Right lobe of liver (tissue), 6 donors: ENCODE measurements around the gene IRF8. TPM values are rescaled to one million over a fixed set of nuclear protein-coding genes. Genes with fewer than 3 reads are reported as not detected.

Experiments used
- ATAC-seq, 4 donors: fragments of 200-7000 bp; cut with Tn5 transposase; one replicate each; pipeline ENCODE4 v1.9.1; 2020; ENCODE audit warnings: mild to moderate bottlenecking in 4 of 4, moderate library complexity in 4 of 4
- DNase-seq, 3 donors: peaks; one replicate each; pipeline ENCODE4 v3.0.0-alpha.2; 2020
- H3K27ac ChIP-seq, 3 donors: fragments of 200-600 bp; one replicate each; pipeline ENCODE4 v1.8.0; 2022
- H3K27me3 ChIP-seq, 2 donors: fragments of 200-600 bp; one replicate each; pipeline ENCODE4 v1.8.0; 2022
- H3K36me3 ChIP-seq, 4 donors: fragments of 200-600 bp; sonication (generic) in 1 of 4; one replicate each; pipeline versions ENCODE4 v1.5.1 to v1.8.0; 2017 to 2022; ENCODE audit warnings: control low read depth in 1 of 4
- H3K4me1 ChIP-seq, 4 donors: fragments of 200-600 bp; sonication (generic) in 1 of 4; one replicate each; pipeline versions ENCODE4 v1.5.1 to v1.8.0; 2017 to 2022; ENCODE audit warnings: control low read depth in 1 of 4
- H3K4me3 ChIP-seq, 3 donors: fragments of 200-600 bp; one replicate each; pipeline ENCODE4 v1.8.0; 2022
- H3K9me3 ChIP-seq, 4 donors: fragments of 200-600 bp; sonication (generic) in 1 of 4; one replicate each; pipeline versions ENCODE4 v1.5.1 to v1.8.0; 2017 to 2022; ENCODE audit warnings: control low read depth in 1 of 4
- POLR2A ChIP-seq: fragments of 450-650 bp; IDR thresholded peaks from one replicate; pipeline ENCODE4 v1.6.1; 2017; ENCODE audit warnings: antibody characterized with exemption, mild to moderate bottlenecking
- WGBS: methylation state at CpG from one replicate; pipeline ENCODE4 v1.1.6; 2018; ENCODE audit warnings: low coverage, low lambda C conversion rate; ENCODE audit not compliant: insufficient coverage; ENCODE audit errors: missing lambda C conversion rate; 5-methylcytosine and 5-hydroxymethylcytosine counted together
- intact Hi-C, 2 donors: fragments of 100-400 bp; cut with DNase I; formaldehyde crosslinking; loops; one replicate each; pipeline versions ENCODE4 v1.11.2 to v1.14.1; 2022
- total RNA-seq, 6 experiments: library from RNA; depleted of rRNA in 2 of 6; stranded (reverse); fragments of >200 nt in 2 of 6; fragmentation: NEBNext Ultra II Directional in 3 of 6; extraction: Animal tissue kit (Norgen Biotek cat#: 25700) in 3 of 6; gene quantifications; one replicate each; pipeline versions ENCODE4 v1.1.0 to v1.2.4, GENCODE V29; 2016 to 2023
- TF ChIP-seq, protein P1 (sequence below), 4 donors: fragments of 200-600 bp in 3 of 4; fragments of 450-650 bp in 1 of 4; IDR thresholded peaks; one replicate each; pipeline versions ENCODE4 v1.5.1 to v1.8.0; 2016 to 2022; ENCODE audit warnings: antibody characterized with exemption in 4 of 4, mild to moderate bottlenecking in 2 of 4
- donor health status: DM: no; HTN: yes; CAD: no.
- donor health status: DM: no; HTN: no; CAD: no.
- donor health status: DM: no; HTN: no; CAD: no.
- donor health status: DM: no; HTN: yes; CAD: no.
- donor health status: DM: no; HTN: yes; CAD: no.

Gene IRF8
- total RNA-seq, 6 experiments from 2014 or later = 4.8 to 19.6 (median 14.6) TPM

DNA sequence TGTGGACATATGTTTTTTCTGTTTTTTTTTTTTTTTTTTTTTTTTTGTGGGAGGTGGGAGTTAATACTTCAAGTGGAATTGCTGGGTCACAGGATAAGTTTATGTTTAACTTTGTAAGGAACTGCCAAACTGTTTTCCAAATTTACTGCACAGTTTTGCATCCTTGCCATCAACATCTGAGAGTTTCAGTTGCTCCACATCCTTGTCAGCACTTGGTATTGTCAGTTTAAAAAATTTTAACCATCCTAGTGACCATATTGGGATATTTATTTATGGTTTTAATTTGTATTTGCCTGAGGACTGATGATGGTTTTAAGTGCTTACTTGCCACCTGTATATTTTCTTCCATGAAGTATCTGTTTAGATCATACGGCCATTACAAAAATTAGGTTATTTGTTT, 34.0 kb upstream of the IRF8 start:
- ATAC-seq (no peak), DNase-seq (no peak)
- TF ChIP-seq, protein P1, sequence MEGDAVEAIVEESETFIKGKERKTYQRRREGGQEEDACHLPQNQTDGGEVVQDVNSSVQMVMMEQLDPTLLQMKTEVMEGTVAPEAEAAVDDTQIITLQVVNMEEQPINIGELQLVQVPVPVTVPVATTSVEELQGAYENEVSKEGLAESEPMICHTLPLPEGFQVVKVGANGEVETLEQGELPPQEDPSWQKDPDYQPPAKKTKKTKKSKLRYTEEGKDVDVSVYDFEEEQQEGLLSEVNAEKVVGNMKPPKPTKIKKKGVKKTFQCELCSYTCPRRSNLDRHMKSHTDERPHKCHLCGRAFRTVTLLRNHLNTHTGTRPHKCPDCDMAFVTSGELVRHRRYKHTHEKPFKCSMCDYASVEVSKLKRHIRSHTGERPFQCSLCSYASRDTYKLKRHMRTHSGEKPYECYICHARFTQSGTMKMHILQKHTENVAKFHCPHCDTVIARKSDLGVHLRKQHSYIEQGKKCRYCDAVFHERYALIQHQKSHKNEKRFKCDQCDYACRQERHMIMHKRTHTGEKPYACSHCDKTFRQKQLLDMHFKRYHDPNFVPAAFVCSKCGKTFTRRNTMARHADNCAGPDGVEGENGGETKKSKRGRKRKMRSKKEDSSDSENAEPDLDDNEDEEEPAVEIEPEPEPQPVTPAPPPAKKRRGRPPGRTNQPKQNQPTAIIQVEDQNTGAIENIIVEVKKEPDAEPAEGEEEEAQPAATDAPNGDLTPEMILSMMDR (IDR thresholded peaks at IDR 0.05) = no peak
- TF ChIP-seq POLR2A = no peak
- Histone ChIP-seq H3K9me3 (no peaks in the 10 kb centered on the region), H3K4me3 (no peak overlapping the region), H3K27me3 (no peaks in the 10 kb centered on the region), H3K4me1 (no peaks in the 10 kb centered on the region), H3K36me3 (no peaks in the 10 kb centered on the region), H3K27ac (no peak overlapping the region)
- intact Hi-C loops = no loop called here
- 89% methylated on average over 1 of the region's 1 CpG for WGBS

DNA sequence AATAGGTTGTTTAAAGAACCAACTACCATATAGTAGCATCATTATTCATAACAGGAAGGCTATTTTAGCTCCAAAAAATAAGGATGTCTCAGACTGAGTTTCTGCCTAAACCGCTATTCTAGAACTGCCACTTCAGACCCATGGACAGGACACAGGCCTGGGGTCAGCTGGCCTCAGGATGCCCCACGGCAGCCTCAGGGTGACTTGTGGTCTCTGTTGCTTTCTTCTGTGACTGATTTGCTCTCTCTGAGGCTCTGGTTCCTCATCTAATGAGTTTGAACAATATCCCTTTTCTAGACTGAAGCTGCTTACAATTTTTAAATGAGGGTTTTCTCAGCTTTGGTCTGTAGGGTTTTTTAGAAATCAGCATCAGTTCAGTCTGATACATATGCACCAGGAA, 31.8 kb upstream of the IRF8 start:
- WGBS = 58% methylated on average over 2 of the region's 2 CpGs
- ATAC-seq (no peak), DNase-seq (no peak)
- TF ChIP-seq, protein P1 (IDR thresholded peaks at IDR 0.05) = no peak
- TF ChIP-seq POLR2A = no peak
- no peaks in the 10 kb centered on the region for H3K9me3 ChIP-seq
- no peak overlapping the region for H3K4me3 ChIP-seq
- no peaks in the 10 kb centered on the region for H3K27me3 ChIP-seq
- no peak overlapping the region for H3K27ac ChIP-seq
- no peaks in the 10 kb centered on the region for H3K36me3 ChIP-seq
- no peaks in the 10 kb centered on the region for H3K4me1 ChIP-seq
- intact Hi-C loops = no loop called here

DNA sequence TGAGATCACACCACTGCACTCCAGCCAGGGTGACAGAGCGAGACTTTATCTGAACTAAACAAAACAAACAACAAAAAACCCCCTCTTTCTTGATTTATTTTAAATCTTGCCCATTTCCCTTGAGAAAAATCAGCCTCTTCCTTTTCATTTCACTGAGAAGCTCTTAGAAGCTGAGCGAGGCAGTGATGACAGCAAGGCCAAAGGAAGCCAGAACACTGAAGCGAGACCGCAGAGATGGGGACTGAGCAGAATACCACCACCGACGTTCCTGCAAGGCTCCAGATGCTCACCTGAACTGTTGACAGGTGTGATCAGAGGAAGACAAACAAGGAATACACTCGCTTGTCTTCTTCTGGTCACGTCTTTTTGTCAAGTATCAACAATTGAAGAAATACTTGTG, 30.5 kb upstream of the IRF8 start:
- WGBS = 85% methylated on average over 8 of the region's 8 CpGs
- ATAC-seq = no peak

GRCh38 chr16:85869206-85869605, 29.8 kb upstream of the IRF8 start:
- ATAC-seq (no peak), DNase-seq (no peak)
- H3K27ac ChIP-seq = no peak overlapping the region
- H3K9me3 ChIP-seq = no peaks in the 10 kb centered on the region
- H3K27me3 ChIP-seq = no peaks in the 10 kb centered on the region
- intact Hi-C loops = no loop called here
- TF ChIP-seq, protein P1 (IDR thresholded peaks at IDR 0.05) = no peak
- no peak for TF ChIP-seq POLR2A
- no peaks in the 10 kb centered on the region for H3K36me3 ChIP-seq
- no peak overlapping the region for H3K4me3 ChIP-seq
- H3K4me1 ChIP-seq = no peaks in the 10 kb centered on the region

More for the DNA sequence above, 30.5 kb upstream of the IRF8 start:
- no peaks in the 10 kb centered on the region for H3K36me3 ChIP-seq
- DNase-seq = no peak
- no peak overlapping the region for H3K27ac ChIP-seq
- no peaks in the 10 kb centered on the region for H3K4me1 ChIP-seq
- intact Hi-C loops = no loop called here
- TF ChIP-seq, protein P1 (IDR thresholded peaks at IDR 0.05) = no peak
- TF ChIP-seq POLR2A = no peak
- H3K27me3 ChIP-seq = no peaks in the 10 kb centered on the region
- H3K4me3 ChIP-seq = no peak overlapping the region
- no peaks in the 10 kb centered on the region for H3K9me3 ChIP-seq
